GM18873 (cell line): ENCODE measurements around the gene CCT8.
"Not testable (repeated sequence)": the region's sequence is repeated elsewhere in the genome, so short reads cannot be mapped to it uniquely, and the experiment has no call there.

Source experiments
- ATAC-seq: cut with Tn5 transposase; IDR thresholded peaks from one replicate; pipeline ENCODE4 v1.9.1; 2021; ENCODE audit warnings: mild to moderate bottlenecking, moderate library complexity, moderate number of reproducible peaks; ENCODE audit not compliant: unreplicated experiment, low FRiP score

Gene CCT8

DNA sequence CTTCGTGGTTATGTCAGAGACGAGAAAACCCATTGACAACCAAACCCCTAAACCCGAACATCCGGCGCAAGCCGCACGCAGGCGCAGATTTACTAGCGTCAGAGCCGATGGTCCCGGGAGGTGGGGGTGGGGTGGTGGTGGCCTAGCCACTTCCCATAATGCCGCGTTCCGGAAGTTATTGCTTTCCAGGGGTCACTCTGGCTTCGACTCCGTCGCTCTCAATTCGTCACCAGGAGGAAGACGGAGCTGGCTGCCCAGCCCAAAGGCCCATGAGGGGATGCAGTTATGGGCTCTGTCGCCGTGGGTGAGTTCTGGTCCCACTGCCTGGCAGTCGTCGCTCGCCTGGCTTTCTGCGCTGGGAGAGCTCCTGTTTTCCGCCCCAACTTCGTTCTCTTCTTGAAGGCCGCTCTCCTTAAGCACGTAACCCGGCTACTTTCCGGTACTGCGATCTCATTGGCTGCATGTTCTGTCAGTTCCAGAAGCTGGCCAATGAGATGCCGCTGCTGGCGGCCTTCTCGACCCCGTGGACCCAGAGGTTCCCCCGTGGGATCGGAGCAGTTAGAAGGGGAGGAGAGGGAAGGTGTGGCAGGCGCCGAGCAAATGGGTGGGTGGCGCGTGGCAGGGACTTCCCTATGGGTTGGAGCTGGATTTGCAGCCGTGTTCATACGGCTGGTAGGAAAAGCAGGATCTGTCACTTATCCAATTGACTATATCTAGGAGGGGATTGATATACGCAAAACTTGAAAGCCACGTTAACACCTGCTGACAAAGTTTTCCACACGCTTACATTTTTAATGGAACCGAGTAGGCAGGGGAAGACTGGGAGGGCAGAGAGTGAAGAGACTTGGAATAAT is 48.7 kb downstream of the CCT8 start, which contains the start of gene USP16:
Gene USP16, plus strand, starts transcription at position 195 of the 854 bp plus-strand sequence. CDS start 3,246 bp downstream, outside the sequence.
- ATAC-seq = peak; percentile 95

- ATAC-seq = no peak
Measured at GRCh38 chr21:29022166-29022565, 51.3 kb downstream of the CCT8 start.

DNA sequence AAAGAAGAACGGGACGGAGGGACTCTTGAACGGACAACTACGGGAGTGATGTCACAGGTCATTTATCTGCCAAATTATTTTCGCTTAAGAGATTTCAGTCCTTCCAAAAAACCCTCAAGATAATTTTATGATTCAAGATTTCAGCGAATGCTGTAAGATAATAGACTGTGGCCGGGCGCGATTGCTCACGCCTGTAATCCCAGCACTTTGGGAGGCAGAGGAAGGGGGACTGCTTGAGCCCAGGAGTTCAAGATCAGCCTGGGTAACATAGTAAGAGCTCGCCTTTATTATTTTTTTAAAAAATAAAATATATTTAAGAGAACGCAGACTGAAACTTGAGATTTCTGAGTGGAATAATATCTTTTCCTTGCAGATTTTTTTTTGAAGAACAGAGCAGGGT is 54.9 kb downstream of the CCT8 start:
- ATAC-seq = peak; percentile 7

DNA sequence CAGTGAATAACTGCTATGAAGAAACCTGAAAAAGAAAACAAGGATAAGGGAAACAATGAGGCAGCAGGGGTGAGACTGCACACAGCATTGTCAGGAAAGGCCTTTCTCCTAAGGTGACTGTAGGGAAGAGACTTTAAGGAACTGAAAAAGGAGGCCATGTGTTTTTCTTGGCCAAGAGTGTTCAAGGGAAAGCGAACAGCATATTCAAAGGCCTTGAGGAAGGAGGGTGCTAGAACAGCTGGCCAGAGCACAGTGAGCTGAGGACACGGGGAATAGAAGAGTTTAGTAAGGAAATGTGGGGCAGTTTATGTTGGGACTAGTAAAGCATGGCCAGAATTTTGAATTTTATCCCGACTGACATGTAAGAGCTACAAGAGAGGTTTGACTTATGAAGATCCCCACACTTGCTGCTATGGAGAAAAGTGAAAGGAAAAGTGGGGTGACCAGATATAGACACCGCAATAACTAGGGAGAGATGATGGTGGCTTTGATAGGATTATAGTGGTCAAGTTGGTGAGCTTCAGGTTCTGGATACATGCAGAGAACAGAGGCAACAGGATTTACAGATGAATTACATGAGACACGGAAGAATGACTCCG is 55.7 kb downstream of the CCT8 start:
- ATAC-seq = no peak

GRCh38 chr21:29011236-29011635 is 62.2 kb downstream of the CCT8 start:
- not testable (repeated sequence) for ATAC-seq

DNA sequence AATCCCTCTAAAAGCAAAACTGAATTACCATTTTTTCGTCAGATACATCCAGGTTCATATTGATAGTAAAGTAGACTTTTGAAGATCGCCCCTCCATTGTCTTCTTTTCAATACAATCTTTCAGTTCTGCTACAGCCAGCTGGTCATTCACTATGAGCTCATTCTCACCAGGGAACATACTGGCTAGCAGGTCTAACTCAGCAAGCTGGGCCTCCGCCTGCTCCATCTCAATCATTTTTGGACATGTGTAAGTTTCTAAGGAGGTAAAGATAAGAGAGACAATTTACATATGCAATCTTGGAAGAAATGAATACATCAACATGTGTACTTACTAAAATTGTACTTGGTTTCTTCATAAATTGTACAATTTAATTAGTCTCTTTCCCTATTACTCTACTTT is 65.1 kb downstream of the CCT8 start:
- no peak for ATAC-seq

- ATAC-seq = no peak
Measured at GRCh38 chr21:29007810-29008209, 65.6 kb downstream of the CCT8 start.

DNA sequence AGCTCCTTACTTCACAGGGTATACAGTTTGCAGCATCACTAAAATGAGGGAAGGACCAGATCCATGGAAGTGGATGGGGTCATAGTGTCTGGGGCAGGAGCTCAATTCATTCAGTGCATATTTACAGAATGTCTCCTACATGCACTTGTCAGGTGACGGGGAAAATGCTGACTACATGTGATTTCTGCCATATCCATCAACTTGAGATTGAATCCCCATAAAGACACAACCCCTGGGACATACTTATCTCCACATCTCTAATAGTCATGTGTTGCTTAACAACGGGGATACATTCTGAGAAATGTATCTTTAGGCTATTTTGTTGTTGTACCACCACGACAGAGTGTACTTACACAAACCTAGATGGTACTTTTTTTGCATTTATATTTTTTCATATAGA is 66.3 kb downstream of the CCT8 start:
- ATAC-seq = no peak
